Activated naive CD4-positive, alpha-beta T cell treated with anti-CD3 and anti-CD28 coated beads, Interleukin-2, amount 50 U/mL, for 24 hours (primary cell): ENCODE measurements around the gene PPFIA4.
"Not testable (repeated sequence)": the region's sequence is repeated elsewhere in the genome, so short reads cannot be mapped to it uniquely, and the experiment has no call there.

Experiments
- H3K27ac Mint-ChIP-seq: one replicate; pipeline ENCODE4 v1.8.0; 2021; ENCODE audit warnings: mild to moderate bottlenecking, mixed read lengths
- H3K27me3 Mint-ChIP-seq: one replicate; pipeline ENCODE4 v1.8.0; 2021; ENCODE audit warnings: mixed read lengths
- H3K36me3 Mint-ChIP-seq: one replicate; pipeline ENCODE4 v1.8.0; 2021; ENCODE audit warnings: mixed read lengths
- H3K4me1 Mint-ChIP-seq: one replicate; pipeline ENCODE4 v1.8.0; 2021; ENCODE audit warnings: mixed read lengths
- H3K4me3 Mint-ChIP-seq: one replicate; pipeline ENCODE4 v1.8.0; 2021; ENCODE audit warnings: mild to moderate bottlenecking, mixed read lengths
- H3K9me3 Mint-ChIP-seq: one replicate; pipeline ENCODE4 v1.8.0; 2021; ENCODE audit warnings: mixed read lengths

PPFIA4 gene

DNA sequence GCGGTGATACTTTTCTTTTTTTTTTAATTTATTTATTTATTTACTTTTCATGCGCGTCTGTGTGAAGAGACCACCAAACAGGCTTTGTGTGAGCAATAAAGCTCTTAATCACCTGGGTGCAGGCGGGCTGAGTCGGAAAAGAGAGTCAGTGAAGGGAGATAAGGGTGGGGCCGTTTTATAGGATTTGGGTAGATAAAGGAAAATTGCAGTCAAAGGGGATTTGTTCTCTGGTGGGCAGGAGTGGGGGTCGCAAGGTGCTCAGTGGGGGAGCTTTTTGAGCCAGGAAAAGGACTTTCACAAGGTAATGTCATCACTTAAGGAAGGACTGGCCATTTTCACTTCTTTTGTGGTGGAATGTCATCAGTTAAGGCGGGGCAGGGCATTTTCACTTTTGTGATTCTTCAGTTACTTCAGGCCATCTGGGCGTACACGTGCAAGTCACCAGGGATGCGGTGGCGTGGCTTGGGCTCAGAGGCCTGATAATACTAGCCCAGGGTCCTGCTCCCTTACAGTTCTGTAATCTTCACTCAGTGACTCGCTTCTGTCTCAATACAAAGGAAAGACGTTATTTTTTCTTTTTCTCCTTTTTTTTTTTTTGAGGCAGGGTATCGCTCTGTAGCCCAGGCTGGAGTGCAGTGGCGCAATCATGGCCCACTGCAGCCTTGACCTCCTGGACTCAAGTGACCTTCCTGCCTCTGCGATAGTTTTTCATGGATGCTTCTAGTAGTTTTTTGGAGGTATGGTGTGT lies 20.7 kb upstream of the PPFIA4 start:
- H3K4me1 Mint-ChIP-seq = peaks cover 29% of the 10 kb centered on the region
- not testable (repeated sequence) for H3K9me3 Mint-ChIP-seq

DNA sequence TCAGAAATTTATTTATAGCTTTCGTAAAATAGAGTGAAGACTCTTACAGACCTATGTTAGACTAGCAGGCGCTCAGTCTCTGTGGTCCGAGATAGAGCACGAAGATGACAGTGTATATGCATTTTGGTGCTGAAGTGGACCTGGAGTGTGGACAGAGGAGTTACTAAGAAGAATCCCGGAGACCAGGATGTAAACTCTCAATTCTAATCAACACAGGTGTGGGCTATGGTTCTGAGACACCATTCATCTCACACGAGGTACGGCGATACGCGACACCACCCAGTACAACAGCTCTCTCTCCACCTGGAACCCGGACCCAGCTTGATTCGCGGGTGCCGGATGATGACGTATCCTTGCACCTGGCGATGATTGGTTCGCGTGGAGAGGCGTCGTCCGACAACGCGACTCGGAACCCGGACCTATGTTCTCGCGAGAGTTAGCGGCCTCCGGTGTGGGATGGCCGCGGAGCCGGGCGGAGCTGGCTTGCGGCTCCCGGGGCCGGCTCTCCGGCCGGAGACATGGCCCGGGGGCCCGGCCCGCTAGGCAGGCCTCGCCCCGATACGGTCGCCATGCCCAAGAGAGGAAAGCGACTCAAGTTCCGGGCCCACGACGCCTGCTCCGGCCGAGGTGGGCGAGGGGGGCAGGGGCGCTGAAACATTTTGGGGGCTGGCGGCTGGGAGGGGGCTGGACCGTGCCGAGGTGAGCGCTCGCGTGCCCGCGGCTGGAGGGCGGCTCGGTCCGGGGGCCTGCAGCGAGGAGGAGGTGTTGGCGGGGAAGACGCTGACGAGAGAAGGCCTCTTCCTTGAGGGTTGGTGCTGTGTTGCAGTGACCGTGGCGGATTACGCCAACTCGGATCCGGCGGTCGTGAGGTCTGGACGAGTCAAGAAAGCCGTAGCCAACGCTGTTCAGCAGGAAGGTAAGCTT lies 19.1 kb upstream of the PPFIA4 start, which contains the start of gene TMEM183A:
Gene TMEM183A, plus strand, starts transcription at position 427 of the 924 bp plus-strand sequence. Its CDS starts 92 bp downstream, at position 519.
- Mint-ChIP-seq H3K36me3 (peaks cover 7% of the 10 kb centered on the region), H3K9me3 (no peaks in the 10 kb centered on the region), H3K4me1 (peaks cover 36% of the 10 kb centered on the region), H3K4me3 (peak within 1 kb of the TSS; percentile 93), H3K27me3 (no peaks in the 10 kb centered on the region), H3K27ac (peak within 1 kb of the TSS; percentile 99)

More for the DNA sequence above, 20.7 kb upstream of the PPFIA4 start:
- H3K36me3 Mint-ChIP-seq, H3K27me3 Mint-ChIP-seq: not testable (repeated sequence)
- H3K4me3 Mint-ChIP-seq = peak overlapping the region; percentile 93
- H3K27ac Mint-ChIP-seq = peak overlapping the region; percentile 99

DNA sequence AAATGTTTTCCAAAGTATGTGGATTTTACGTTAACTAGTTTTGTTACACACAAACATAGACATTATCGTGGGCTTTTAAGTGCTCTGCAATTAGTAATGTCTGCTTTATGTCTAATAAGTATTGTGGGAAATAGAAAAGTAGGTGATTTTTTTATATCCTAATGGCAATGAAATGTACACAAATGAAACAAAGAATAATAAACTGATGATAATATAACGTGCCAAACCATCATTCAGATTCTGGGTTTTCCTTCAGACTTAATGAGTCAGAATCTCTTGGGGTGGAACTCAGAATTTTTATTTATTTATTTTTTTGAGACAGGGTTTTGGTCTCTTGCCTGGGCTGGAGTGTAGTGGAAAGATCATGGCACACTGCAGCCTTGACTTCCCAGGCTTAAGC lies 17.1 kb upstream of the PPFIA4 start:
- no peak overlapping the region for H3K27ac Mint-ChIP-seq
- H3K4me3 Mint-ChIP-seq = peak overlapping the region; percentile 93
- no peaks in the 10 kb centered on the region for H3K27me3 Mint-ChIP-seq
- H3K4me1 Mint-ChIP-seq = peaks cover 48% of the 10 kb centered on the region
- no peaks in the 10 kb centered on the region for H3K9me3 Mint-ChIP-seq
- H3K36me3 Mint-ChIP-seq = peaks cover 14% of the 10 kb centered on the region

DNA sequence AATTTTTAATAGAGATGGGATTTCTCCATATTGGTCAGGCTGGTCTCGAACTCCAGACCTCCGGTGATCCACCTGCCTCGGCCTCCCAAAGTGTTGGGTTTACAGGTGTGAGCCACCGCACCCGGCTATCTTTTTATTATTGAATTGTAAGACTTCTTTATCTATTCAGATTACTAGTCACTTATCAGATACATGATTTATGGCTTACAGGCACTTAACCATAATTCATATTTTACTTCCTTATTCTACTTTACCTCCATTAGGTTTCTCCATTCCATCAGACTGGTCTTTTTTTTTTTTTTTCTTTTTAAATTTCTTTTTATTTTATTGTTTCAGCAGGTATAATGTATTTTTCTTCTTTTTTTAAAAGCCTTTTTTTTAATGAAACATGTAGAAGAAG lies 14.7 kb upstream of the PPFIA4 start:
- Mint-ChIP-seq H3K4me1 (peaks cover 46% of the 10 kb centered on the region), H3K36me3 (peaks cover 17% of the 10 kb centered on the region), H3K27me3 (no peaks in the 10 kb centered on the region), H3K4me3 (no peak overlapping the region), H3K9me3 (no peaks in the 10 kb centered on the region), H3K27ac (no peak overlapping the region)

DNA sequence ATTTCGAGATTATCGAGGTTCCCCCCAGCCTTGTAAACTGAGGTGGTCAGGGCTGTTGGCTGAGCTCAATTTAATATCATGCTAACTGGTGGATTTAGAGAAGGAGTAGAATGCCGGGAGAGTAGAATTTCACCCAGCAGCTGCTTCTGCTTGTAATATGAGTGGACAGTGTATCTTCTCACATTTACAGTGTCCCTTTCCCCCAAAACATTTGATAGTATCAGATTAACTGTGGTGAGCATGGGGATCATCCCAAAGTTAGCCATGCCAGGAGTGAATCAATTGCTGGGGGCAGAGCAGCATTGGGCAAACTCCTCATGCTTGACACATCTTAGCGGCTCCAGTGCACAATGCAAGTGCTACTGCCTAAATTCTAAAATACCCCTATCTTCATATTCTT lies 9.2 kb upstream of the PPFIA4 start:
- Mint-ChIP-seq H3K4me1 (peaks cover 21% of the 10 kb centered on the region), H3K27ac (no peak overlapping the region), H3K9me3 (no peaks in the 10 kb centered on the region), H3K27me3 (no peaks in the 10 kb centered on the region), H3K36me3 (peaks cover 18% of the 10 kb centered on the region), H3K4me3 (no peak overlapping the region)

DNA sequence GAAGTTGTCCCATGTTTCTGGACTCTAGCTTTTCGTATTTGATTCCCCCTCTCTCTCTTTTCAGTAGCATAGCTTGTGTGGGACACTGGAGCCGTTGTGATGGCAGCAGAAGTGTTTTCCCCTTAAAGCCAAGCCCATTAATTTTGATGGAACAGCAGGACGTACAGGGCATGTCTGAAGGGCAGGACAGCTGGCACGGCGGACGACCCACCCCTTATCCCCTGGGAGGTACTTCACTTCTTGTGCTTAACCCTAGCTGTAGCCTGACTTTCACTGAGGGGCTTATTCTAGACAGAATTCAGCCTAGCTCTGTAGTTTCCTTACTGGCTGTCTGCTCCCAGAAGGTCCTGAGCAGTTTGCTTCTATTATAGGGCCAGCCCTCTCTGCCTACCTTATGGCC lies 8.6 kb upstream of the PPFIA4 start:
- H3K4me3 Mint-ChIP-seq = no peak overlapping the region
- H3K27me3 Mint-ChIP-seq = no peaks in the 10 kb centered on the region
- no peaks in the 10 kb centered on the region for H3K9me3 Mint-ChIP-seq
- peaks cover 15% of the 10 kb centered on the region for H3K4me1 Mint-ChIP-seq
- H3K36me3 Mint-ChIP-seq = peaks cover 16% of the 10 kb centered on the region
- no peak overlapping the region for H3K27ac Mint-ChIP-seq

DNA sequence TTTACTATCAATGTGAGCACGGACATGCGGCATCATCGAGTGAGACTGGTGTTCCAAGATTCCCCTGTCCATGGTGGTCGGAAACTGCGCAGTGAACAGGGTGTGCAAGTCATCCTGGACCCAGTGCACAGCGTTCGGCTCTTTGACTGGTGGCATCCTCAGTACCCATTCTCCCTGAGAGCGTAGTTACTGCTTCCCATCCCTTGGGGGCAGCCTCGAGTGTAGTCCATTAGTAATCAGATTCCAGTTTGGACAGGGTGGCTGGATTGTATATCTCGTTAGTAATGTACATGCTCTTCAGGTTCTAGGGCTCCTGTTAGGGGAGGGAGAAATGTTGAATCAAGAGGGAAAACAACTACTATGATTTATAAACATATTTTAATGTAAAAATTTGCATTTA lies 3.4 kb upstream of the PPFIA4 start:
- not testable (repeated sequence) for H3K27me3 Mint-ChIP-seq, H3K27ac Mint-ChIP-seq, H3K4me3 Mint-ChIP-seq, H3K9me3 Mint-ChIP-seq
- peaks cover 10% of the 10 kb centered on the region for H3K36me3 Mint-ChIP-seq
- peaks cover 17% of the 10 kb centered on the region for H3K4me1 Mint-ChIP-seq

DNA sequence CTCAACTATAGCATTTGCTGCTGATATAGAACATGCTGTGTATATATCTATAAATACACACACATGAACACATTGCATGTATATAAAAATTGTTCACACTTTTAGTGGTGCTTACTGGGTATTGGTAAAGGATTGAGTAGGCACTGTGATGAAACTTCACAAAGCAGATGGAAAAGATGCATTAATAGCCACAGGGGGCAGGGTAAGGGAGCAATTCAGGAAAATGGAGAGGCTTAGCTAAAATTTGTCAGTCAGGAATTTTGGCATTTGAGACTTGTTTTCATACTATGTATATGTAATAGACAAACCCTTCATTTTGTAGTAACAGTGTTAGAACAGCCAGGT lies 633 bp upstream of the PPFIA4 start:
- Mint-ChIP-seq H3K9me3 (peaks cover 8% of the 10 kb centered on the region), H3K4me1 (peaks cover 14% of the 10 kb centered on the region), H3K36me3 (peaks cover 9% of the 10 kb centered on the region), H3K27me3 (no peaks in the 10 kb centered on the region), H3K27ac (peak overlapping the region; percentile 96), H3K4me3 (peak overlapping the region; percentile 70)

DNA sequence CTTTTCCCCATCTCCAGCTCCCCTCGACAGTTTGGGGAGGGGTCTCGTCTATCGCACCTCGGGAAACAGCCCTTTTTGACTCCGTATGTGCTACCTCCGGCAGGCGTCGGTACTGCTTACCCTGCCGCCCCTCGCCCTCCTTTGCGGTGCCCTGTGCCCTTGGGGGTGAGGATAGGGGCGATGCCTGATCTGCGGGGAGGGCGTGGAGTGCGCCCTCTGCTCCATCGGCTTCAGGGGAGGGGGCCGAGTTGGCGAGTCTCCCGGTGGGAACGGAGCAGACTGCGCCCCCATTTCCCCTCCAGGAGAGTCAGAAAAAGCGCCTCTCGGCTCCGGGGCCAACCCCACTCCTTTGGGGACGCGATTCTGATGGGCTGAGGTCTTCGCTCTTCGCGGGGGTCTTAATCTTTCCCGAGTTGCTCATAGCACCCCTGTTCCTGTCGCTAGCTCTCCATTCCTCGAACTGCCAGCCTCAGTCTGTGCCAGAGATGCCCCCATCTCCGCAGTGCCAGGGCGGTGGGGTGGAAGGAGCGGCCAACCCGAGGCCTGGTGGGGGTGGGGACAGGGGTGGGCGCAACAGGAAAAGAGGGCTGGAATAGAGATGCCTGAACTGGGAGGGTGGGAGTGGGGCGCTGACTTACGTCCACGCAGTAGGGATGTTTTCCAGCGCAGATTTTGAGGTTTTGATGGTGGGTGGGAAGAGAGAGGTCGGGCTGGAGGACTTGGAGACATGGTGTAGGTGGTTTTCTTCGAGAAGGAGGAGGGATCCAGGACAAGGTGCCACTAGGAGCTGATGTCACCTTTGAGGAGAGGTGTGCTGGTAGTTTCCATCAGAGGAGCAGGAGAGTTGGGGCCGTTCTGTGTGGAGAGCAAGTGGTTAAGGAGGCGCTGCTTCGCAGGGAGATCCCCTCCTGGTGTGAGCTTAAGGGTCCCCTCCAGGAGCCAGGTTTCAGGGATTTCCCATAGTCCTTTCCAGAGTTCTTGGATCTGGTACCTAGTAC lies 674 bp downstream of the PPFIA4 start:
- peaks cover 14% of the 10 kb centered on the region for H3K4me1 Mint-ChIP-seq
- H3K27me3 Mint-ChIP-seq = no peaks in the 10 kb centered on the region
- H3K27ac Mint-ChIP-seq = no peak overlapping the region
- H3K9me3 Mint-ChIP-seq = peaks cover 8% of the 10 kb centered on the region
- H3K4me3 Mint-ChIP-seq = peak overlapping the region; percentile 70
- peaks cover 4% of the 10 kb centered on the region for H3K36me3 Mint-ChIP-seq

DNA sequence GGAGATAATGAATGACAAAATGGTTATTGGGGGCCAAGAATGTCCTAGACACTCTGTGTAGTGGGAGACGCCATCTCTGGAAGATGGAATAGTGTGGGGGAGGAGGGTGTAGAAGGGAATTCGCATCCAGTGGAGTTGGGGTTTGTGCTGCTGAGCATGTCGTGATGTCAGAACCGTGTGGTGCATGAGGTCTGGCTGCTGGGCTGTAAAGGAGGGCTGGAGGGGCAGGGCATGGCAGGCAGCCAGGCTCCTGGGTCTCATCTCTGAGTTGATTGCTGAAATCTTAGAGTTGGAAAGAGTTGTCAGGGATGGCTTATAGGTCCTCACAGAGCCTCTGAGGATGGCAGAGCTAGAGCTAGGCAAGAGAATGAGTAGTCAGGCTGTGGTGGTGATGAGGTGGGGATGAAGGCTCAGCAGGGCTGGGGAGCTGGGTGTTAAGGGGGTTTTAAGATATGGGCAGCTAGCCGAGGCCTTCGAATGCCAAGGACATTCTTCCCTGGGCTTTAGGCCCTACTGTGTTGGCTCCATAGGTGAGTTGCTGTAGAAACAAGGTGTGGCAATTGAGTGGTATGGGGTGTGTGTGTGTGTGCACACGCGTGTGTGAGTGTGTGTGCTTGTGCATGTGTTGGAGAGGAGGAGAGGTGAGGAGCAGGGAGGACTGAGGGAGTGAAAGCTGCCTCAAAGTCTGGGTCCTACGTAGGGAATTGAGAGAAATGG lies 1.9 kb downstream of the PPFIA4 start:
- H3K27ac Mint-ChIP-seq = no peak overlapping the region
- H3K27me3 Mint-ChIP-seq = no peaks in the 10 kb centered on the region
- H3K9me3 Mint-ChIP-seq = peaks cover 8% of the 10 kb centered on the region
- H3K4me3 Mint-ChIP-seq = no peak overlapping the region
- H3K36me3 Mint-ChIP-seq = peaks cover 4% of the 10 kb centered on the region
- peaks cover 14% of the 10 kb centered on the region for H3K4me1 Mint-ChIP-seq

DNA sequence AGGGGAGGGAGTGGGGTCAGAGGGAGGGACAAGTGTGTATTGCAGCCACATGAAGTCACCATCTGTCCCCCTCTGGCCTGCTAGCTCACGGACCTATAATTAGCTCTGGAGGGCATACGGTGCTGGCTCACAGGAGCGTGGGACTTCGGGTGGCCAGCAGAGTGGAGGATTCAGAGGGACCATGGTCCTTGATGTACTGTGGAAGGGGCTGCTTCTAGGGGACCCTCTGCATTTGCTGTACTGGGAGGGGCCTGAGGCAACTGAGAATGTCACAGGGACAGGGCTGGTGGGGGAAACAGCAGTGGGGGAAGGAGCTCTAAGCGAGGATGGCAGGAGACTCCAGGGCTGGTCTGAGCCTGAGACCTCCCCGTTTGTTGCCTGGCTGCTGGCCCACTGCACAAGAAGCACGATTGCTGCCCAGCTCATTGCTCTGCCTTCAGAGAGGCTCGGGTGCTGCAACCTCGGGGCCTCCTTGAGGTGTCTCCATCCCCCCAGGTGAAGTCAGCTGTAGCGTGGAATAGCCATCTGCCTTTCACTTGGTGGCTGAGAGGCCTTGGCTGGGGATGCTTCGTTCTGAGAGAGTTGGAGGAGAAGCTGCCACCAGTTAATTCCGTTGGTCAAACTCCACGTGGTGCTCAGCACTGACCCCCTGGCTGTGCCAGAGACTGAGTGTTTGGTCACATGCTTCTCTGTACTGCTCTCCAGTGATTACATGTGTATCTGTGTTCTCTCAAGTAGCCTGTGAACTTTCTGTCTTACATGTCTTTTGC lies 2.7 kb downstream of the PPFIA4 start:
- H3K4me3 Mint-ChIP-seq = no peak overlapping the region
- peaks cover 4% of the 10 kb centered on the region for H3K36me3 Mint-ChIP-seq
- no peaks in the 10 kb centered on the region for H3K27me3 Mint-ChIP-seq
- no peak overlapping the region for H3K27ac Mint-ChIP-seq
- H3K4me1 Mint-ChIP-seq = peaks cover 14% of the 10 kb centered on the region
- H3K9me3 Mint-ChIP-seq = peaks cover 8% of the 10 kb centered on the region

DNA sequence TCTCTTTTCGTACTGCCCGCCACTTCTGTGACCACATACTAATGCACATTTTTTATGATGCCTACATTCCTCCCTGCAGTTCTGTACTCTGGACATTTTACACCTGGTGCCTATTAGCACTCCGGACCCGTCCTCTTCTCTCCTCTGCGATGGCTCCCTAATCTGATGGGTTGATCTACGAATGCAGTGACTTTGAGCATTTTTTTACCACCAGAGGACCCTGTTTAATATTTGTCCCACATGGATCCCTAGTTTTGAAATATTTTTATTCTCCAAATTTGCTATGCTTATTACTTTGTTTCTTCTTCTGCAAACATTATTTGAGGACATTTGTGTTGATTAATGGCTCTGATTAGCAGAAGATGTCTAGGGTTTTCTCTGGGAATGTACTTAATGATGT lies 5.2 kb downstream of the PPFIA4 start:
- Mint-ChIP-seq H3K27me3 (no peaks in the 10 kb centered on the region), H3K36me3 (no peaks in the 10 kb centered on the region), H3K27ac (no peak overlapping the region)

DNA sequence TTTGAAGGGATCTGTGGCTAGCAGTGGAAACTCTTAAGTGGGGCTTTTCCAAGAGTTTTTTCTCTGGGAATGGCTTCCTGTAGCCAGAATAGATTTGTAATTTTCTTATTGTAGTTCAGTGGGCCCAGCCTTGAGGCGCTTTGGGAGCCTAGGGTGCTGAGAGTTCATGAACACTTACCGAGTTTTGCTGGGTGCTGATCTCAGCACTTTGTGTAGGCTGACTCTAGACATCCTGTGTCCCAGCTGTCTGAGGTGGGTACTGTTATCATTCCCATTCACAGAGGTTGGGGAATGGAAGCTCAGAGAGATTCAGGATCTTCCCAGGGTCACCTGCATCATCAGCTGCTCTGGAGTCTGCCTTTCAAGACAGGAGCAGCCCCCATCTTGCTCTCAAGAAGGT lies 7.0 kb downstream of the PPFIA4 start:
- no peaks in the 10 kb centered on the region for H3K27me3 Mint-ChIP-seq
- H3K4me3 Mint-ChIP-seq = no peak overlapping the region
- H3K27ac Mint-ChIP-seq = no peak overlapping the region
- H3K36me3 Mint-ChIP-seq = no peaks in the 10 kb centered on the region
- no peaks in the 10 kb centered on the region for H3K9me3 Mint-ChIP-seq
- no peaks in the 10 kb centered on the region for H3K4me1 Mint-ChIP-seq

More for the DNA sequence above, 5.2 kb downstream of the PPFIA4 start:
- Mint-ChIP-seq H3K9me3 (no peaks in the 10 kb centered on the region), H3K4me3 (no peak overlapping the region), H3K4me1 (peaks cover 5% of the 10 kb centered on the region)

DNA sequence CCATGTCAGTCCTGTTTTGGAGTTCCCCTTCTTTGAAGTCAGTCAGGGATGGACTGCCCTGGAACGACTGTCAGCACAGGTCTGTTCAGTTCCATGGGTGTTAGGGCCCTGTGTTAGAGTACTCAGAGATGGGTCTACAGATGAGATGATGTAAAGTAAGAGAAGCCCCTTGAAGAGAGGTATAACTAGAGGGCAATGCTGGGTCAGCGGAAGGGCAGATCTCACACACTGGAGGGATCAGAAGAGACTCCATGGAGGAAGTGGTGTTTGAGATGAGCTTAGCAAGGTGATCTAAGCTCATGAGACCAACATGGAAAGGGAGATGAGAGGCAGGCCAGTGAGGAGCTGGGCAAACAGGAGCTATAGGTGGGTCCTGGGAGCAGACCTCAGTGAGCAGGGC lies 7.6 kb downstream of the PPFIA4 start:
- no peaks in the 10 kb centered on the region for H3K9me3 Mint-ChIP-seq
- no peak overlapping the region for H3K27ac Mint-ChIP-seq
- no peaks in the 10 kb centered on the region for H3K27me3 Mint-ChIP-seq
- H3K4me1 Mint-ChIP-seq = no peaks in the 10 kb centered on the region
- H3K36me3 Mint-ChIP-seq = no peaks in the 10 kb centered on the region
- no peak overlapping the region for H3K4me3 Mint-ChIP-seq
